NB4 (cell line): ENCODE data around the gene CMIP.

Source experiments
- CTCF ChIP-seq: IDR thresholded peaks from one replicate; pipeline ENCODE4 v1.5.1; 2012; ENCODE audit warnings: low read depth, low read length
- MAX ChIP-seq: IDR thresholded peaks from 2 replicates; pipeline ENCODE4 v1.6.1; 2011; ENCODE audit warnings: low read depth, low read length
- POLR2A ChIP-seq: IDR thresholded peaks from 2 replicates; pipeline ENCODE4 v1.6.1; 2011; ENCODE audit warnings: mild to moderate bottlenecking; ENCODE audit not compliant: insufficient read length; ENCODE audit errors: extremely low read depth

- TF ChIP-seq CTCF = no peak
- TF ChIP-seq POLR2A = no peak
- no peak for TF ChIP-seq MAX
Measured at GRCh38 chr16:81649561-81650184, 205.1 kb downstream of the CMIP start.
